Left lung (tissue), 14 donors: ENCODE measurements around the gene CHD9. TPM values are rescaled to one million over a fixed set of nuclear protein-coding genes. Genes with fewer than 3 reads are reported as not detected.

ENCODE experiments used
- ATAC-seq: fragments of 200-7000 bp; cut with Tn5 transposase; one replicate; pipeline ENCODE4 v1.9.1; 2020; ENCODE audit warnings: moderate library complexity
- DNase-seq, 4 donors: peaks; one replicate each; pipeline ENCODE4 v3.0.0-alpha.2; 2013 to 2020
- H3K27ac ChIP-seq, 2 donors: fragments of 200-600 bp; sonication (generic) in 1 of 2; one replicate each; pipeline versions ENCODE4 v1.5.0 to v1.8.0; 2020 to 2021
- H3K27me3 ChIP-seq, 2 donors: fragments of 200-600 bp; sonication (generic) in 1 of 2; one replicate each; pipeline versions ENCODE4 v1.5.0 to v1.8.0; 2020 to 2021
- H3K36me3 ChIP-seq, 2 donors: fragments of 200-600 bp; sonication (generic) in 1 of 2; one replicate each; pipeline versions ENCODE4 v1.5.0 to v1.8.0; 2020 to 2021
- H3K4me1 ChIP-seq, 2 donors: fragments of 200-600 bp; one replicate each; pipeline ENCODE4 v1.8.0; 2021
- H3K4me3 ChIP-seq, 2 donors: fragments of 200-600 bp; sonication (generic) in 1 of 2; one replicate each; pipeline versions ENCODE4 v1.5.0 to v1.8.0; 2020 to 2021; ENCODE audit warnings: mild to moderate bottlenecking in 1 of 2
- H3K9me3 ChIP-seq, 2 donors: fragments of 200-600 bp; sonication (generic) in 1 of 2; one replicate each; pipeline versions ENCODE4 v1.5.0 to v1.8.0; 2020 to 2021
- CTCF ChIP-seq, 2 donors: fragments of 200-600 bp; sonication (generic) in 1 of 2; IDR thresholded peaks; one replicate each; pipeline versions ENCODE4 v1.5.0 to v1.8.0; 2021; ENCODE audit warnings: antibody characterized with exemption in 2 of 2
- intact Hi-C, 2 donors: fragments of 100-400 bp; cut with DNase I; formaldehyde crosslinking; loops; one replicate each; pipeline versions ENCODE4 v1.11.2 to v1.14.2; 2022
- long read RNA-seq, 12 donors: library from polyadenylated mRNA in 2 of 12; unstranded in 2 of 12; transcript quantifications; one replicate each; pipeline ENCODE4 v2.0.0 and lab custom pipeline, GENCODE V29; 2019 to 2026
- polyA plus RNA-seq, 6 donors: library from polyadenylated mRNA; unstranded; fragments of 120-200 nt; gene quantifications; one replicate each; pipeline ENCODE4 v1.2.1, GENCODE V29; 2013; ENCODE audit not compliant: insufficient read length in 6 of 6
- total RNA-seq, 2 donors: library from RNA; stranded (reverse); fragmentation: NEBNext Ultra II Directional; extraction: Animal tissue kit (Norgen Biotek cat#: 25700); gene quantifications; one replicate each; pipeline ENCODE4 v1.2.1, GENCODE V29; 2021
- donor health status: DM: no; HTN: yes; CAD: no.
- donor health status: DM: no; HTN: no; CAD: no.

Gene CHD9
- total RNA-seq (10 to 100 TPM; 73.9 to 79.9 TPM), polyA plus RNA-seq (10 to 100 TPM; 65.6 to 88.0 (median 73.0) TPM)
- long read RNA-seq, donor 1, partial matches to known transcripts, result 30 of 36 reads
- long read RNA-seq, donor 1, other reads (novel, unspliced or antisense), result 0 of 36 reads
- long read RNA-seq, donor 2, partial matches to known transcripts, result 9 of 19 reads
- long read RNA-seq, donor 2, other reads (novel, unspliced or antisense), result 5 of 19 reads
- long read RNA-seq, donor 3, partial matches to known transcripts, result 0 of 4 reads
- long read RNA-seq, donor 3, other reads (novel, unspliced or antisense), result 0 of 4 reads
- long read RNA-seq, donor 4, partial matches to known transcripts, result 8 of 15 reads
- long read RNA-seq, donor 4, other reads (novel, unspliced or antisense), result 5 of 15 reads
- long read RNA-seq, donor 5, partial matches to known transcripts, result 14 of 14 reads
- long read RNA-seq, donor 5, other reads (novel, unspliced or antisense), result 0 of 14 reads
- long read RNA-seq, donor 6, partial matches to known transcripts, result 0 of 4 reads
- long read RNA-seq, donor 6, other reads (novel, unspliced or antisense), result 0 of 4 reads
- long read RNA-seq, donor 7, partial matches to known transcripts, result 0 of 2 reads
- long read RNA-seq, donor 7, other reads (novel, unspliced or antisense), result 0 of 2 reads
- long read RNA-seq, donor 8, partial matches to known transcripts, result 0 of 1 reads
- long read RNA-seq, donor 8, other reads (novel, unspliced or antisense), result 0 of 1 reads
- long read RNA-seq, donor 9, result 0 reads
- long read RNA-seq, donor 10, transcript CHD9-210 (2 exons, 968 nt), result major isoform, 5 of 17 reads
- long read RNA-seq, donor 10, partial matches to known transcripts, result 9 of 17 reads
- long read RNA-seq, donor 10, other reads (novel, unspliced or antisense), result 2 of 17 reads
- long read RNA-seq, donor 11, result 0 reads
- long read RNA-seq, donor 12, partial matches to known transcripts, result 0 of 2 reads
- long read RNA-seq, donor 12, other reads (novel, unspliced or antisense), result 0 of 2 reads

- intact Hi-C loops, result loop anchor here in 1 of 2 donors (10.0 kb wide), 2 partner anchors 110 to 150 kb away; no protein-coding TSS in a partner anchor
- peaks cover 11 to 59% of the 10 kb centered on the region in 2 donors for H3K4me1 ChIP-seq
- no peaks in the 10 kb centered on the region for H3K36me3 ChIP-seq
- peak within 1 kb of the TSS; percentile 65 to 69 for H3K4me3 ChIP-seq
- H3K27ac ChIP-seq, result peak within 1 kb of the TSS; percentile 89 to 94
- DNase-seq (peak; percentile 85 to 96 (median 94)), ATAC-seq (peak; percentile 94)
- peak; percentile 99 to 100 for TF ChIP-seq CTCF (IDR thresholded peaks at IDR 0.05)
- H3K9me3 ChIP-seq, result no peaks in the 10 kb centered on the region
- H3K27me3 ChIP-seq, result no peaks in the 10 kb centered on the region
Observed at GRCh38 chr16:53054670-53055485, at the start of gene CHD9. TSS of gene CHD9 (plus strand) at chr16:53054991. CDS start at chr16:53156090, 101,099 bp downstream.

- H3K4me3 ChIP-seq, result no peak overlapping the region
- no peaks in the 10 kb centered on the region for H3K9me3 ChIP-seq
- no peak overlapping the region for H3K27ac ChIP-seq
- no peak for TF ChIP-seq CTCF (IDR thresholded peaks at IDR 0.05)
- ATAC-seq (no peak), DNase-seq (no peak)
- intact Hi-C loops, result no loop called here
- H3K27me3 ChIP-seq, result no peaks in the 10 kb centered on the region
- no peaks in the 10 kb centered on the region for H3K4me1 ChIP-seq
- H3K36me3 ChIP-seq, result no peaks in the 10 kb centered on the region
Observed at GRCh38 chr16:53007095-53007494, 47.7 kb upstream of the CHD9 start.

- no peak overlapping the region for H3K27ac ChIP-seq
- no peaks in the 10 kb centered on the region for H3K9me3 ChIP-seq
- no peaks in the 10 kb centered on the region for H3K4me1 ChIP-seq
- ATAC-seq (no peak), DNase-seq (no peak)
- TF ChIP-seq CTCF (IDR thresholded peaks at IDR 0.05), result no peak
- peaks cover 0 to 10% of the 10 kb centered on the region in 2 donors for H3K27me3 ChIP-seq
- H3K36me3 ChIP-seq, result no peaks in the 10 kb centered on the region
- intact Hi-C loops, result no loop called here
- H3K4me3 ChIP-seq, result no peak overlapping the region
Observed at GRCh38 chr16:53014287-53014686, 40.5 kb upstream of the CHD9 start.

- intact Hi-C loops, result no loop called here
- no peak for DNase-seq
- no peaks in the 10 kb centered on the region for H3K36me3 ChIP-seq
Observed at GRCh38 chr16:53018834-53019416, 35.9 kb upstream of the CHD9 start.

More at GRCh38 chr16:53018834-53019416, 35.9 kb upstream of the CHD9 start:
- Histone ChIP-seq H3K4me1 (no peaks in the 10 kb centered on the region), H3K27ac (no peak overlapping the region), H3K27me3 (no peaks in the 10 kb centered on the region), H3K9me3 (no peaks in the 10 kb centered on the region), H3K4me3 (no peak overlapping the region)
- TF ChIP-seq CTCF (IDR thresholded peaks at IDR 0.05), result no peak
- ATAC-seq, result no peak
